Fibroblast of the conjunctiva (primary cell): ENCODE results near the gene SPRED1.
A peak's percentile ranks its signal among the peaks of the same experiment; 100 is the strongest.

Experiments used
- DNase-seq: peaks from one replicate; pipeline ENCODE4 v3.0.0-alpha.2; 2010; ENCODE audit warnings: low read depth

The SPRED1 gene

DNA sequence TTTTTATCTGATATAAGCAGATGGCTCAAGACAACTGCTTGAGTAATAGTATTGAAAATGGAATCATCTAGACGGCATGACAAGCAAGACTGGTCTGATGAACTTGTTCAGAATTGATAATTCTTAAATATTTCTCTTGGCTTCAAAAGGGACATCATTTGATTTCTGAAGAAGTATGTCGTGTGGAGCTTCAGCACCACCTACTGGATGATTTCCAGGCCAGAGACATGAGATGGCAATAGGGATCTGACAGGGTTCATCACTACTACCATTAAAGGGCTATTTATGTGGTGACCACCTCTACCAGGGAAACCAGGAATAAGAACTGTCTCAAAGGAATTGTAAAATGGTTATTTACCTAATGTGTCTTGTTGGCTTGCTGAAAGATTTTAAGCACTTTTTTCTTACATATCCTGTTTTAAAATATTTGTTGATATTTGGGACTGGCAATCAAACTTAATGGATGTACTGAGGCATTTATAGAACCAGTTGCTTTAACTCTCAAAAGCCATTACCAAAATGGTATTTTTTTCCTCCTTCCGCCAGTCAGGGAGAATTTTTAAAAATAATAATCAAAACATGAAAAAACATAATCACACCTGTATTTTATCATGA, 101.8 kb downstream of the SPRED1 start:
- peak; percentile 72 for DNase-seq

DNA sequence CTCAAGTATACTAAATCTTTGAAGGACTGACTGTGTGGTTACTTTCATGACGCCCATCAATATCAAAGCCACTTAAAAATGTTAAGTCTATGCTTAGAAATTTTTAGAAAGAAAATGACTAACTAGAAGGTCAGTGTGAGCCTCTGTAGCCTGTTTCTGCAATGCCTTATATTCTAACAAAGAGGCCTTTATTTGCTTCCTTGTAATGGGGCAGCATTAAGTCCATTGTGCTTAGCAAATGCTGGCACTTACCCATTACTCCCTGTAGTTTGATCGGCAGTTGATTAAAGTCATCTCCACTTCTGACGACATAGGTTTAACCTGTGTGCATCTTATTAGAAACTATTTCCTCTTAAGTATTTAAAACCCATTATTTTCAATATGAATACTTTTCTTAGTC, 109.7 kb downstream of the SPRED1 start:
- DNase-seq = no peak

GRCh38 chr15:38367476-38367875, 114.8 kb downstream of the SPRED1 start:
- no peak for DNase-seq

- DNase-seq = no peak
Measured at GRCh38 chr15:38369936-38370478, 117.4 kb downstream of the SPRED1 start.

DNA sequence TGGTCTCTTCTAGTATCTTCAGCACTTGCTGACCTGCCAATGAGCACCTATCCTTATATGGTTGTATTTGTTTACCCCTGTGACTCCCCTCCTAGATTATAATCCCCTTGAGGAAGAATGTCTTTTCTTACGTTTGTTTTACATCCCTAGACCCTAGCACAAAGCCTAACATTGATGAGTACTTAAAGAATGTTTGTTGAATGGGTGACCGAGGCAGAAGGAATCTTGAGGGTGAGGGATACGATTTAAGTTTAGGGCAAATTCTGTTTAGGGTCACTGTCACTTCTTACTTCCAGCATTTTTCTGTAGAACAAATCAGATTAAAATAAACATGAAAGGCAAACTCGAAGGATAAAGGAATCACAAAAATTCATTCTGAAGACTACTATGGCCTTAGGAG, 120.4 kb downstream of the SPRED1 start:
- no peak for DNase-seq

- no peak for DNase-seq
Measured at GRCh38 chr15:38374029-38374428, 121.4 kb downstream of the SPRED1 start.

DNA sequence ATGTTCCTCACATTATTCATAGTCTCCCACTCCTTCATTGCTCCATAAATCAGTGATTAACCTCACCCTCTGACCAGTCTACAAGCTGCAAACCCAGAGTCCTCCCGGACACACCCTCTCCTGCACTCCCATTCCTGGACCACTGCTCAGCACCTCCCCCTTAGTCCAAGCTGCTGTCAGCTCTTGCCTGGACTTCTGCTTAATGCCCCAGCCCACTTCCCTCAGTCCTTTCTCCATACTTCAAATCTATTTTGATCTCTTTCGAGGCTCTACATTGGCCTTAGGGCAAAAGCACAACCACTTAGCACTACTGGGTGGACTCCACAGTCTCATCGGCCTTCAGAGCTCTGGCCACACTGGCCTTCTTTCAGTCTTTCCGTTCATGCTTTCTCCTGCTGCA, 121.9 kb downstream of the SPRED1 start:
- DNase-seq = no peak

DNA sequence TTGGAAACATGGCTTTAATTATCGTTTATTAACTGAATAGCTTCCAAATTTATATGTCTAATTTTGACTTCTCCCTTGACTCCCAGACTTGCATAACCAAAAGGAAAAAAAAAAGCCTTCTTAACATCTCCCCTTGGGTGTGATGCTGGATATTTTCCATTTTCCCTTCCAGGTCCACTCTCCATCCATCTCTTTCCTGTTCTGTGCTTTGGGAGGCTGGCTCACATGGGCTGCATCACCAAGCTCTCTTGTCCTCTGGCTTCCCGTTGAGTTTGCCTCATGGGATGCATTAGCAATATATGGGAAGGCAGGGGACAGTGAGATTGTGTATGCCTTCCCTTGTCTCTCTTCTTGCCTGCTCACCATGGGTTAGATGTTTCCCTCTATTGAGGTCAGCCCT, 123.4 kb downstream of the SPRED1 start:
- no peak for DNase-seq

- DNase-seq = no peak
Measured at GRCh38 chr15:38377636-38378035, 125.0 kb downstream of the SPRED1 start.

GRCh38 chr15:38378161-38378560, 125.5 kb downstream of the SPRED1 start:
- DNase-seq = no peak

DNA sequence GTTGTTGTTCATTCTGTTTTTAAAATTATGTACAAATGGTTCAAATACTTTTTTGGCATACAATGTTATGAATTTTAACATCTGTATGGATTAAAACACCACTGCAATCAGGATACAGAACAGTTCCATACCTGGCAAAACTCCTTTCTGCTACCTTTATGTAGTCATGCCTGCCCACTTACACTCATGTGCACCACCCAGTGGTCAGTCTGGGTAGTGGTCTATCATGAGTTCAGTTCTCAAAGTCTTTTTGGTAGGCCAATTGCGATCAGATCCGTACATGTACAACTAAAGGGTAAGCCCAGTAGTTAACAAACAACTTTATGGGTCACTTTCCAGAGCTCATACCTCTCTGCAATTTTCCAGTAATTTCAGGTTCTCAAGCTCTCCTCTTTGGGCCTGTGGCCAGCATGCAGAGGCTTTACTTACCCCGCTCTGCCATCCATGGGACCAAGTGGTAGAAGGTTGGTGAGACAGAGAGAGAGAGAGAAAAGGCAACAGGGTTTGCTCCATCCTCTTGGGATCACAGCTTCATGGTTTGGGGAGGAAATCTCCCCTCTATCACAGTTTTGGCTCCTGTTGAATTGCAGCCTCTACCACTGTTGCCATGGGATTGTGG, 137.4 kb downstream of the SPRED1 start:
- DNase-seq = no peak

DNA sequence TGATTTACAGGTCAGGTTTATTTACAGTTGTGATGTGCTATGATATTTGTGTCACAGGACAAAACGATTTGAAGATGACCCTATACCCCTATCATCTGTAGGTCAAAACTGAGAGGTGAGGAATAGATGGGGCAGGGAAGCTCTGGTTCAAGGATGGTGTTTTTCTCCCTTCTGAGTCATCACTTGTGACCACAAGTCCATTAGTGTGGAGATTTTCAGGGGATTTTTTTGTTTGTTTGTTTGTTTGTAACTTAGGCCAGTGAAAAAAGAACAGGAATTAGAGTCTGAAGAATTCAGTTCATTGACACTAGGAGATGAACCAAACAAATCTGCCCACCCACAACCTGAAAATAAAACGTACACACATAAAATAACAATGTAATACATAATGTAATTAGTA, 138.6 kb downstream of the SPRED1 start:
- DNase-seq = no peak

- DNase-seq = peak; percentile 75
Measured at GRCh38 chr15:38398134-38398533, 145.5 kb downstream of the SPRED1 start.

- no peak for DNase-seq
Measured at GRCh38 chr15:38401106-38401505, 148.5 kb downstream of the SPRED1 start.

DNA sequence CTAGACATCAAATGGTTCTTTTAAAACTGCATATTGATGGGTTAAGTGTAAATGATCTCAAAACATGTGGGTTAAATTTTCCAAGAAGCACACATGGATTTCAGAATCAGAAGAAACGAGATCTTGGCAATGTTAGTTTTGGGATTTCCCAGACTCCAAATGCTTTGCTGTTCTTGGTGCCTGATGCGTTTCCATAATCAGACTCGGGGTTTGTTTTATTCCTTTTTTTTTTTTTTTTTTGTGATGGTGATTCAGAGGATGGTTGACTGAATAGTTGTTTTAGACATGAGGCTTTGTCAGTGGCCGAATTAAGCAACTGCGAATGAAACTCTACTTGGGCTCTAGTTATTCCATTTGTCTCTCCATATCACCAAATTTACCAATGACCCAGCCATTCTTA, 149.1 kb downstream of the SPRED1 start:
- DNase-seq = no peak

GRCh38 chr15:38406436-38406835, 153.8 kb downstream of the SPRED1 start:
- no peak for DNase-seq
